ENCODE results near the gene TRAPPC12.

Gene TRAPPC12

DNA sequence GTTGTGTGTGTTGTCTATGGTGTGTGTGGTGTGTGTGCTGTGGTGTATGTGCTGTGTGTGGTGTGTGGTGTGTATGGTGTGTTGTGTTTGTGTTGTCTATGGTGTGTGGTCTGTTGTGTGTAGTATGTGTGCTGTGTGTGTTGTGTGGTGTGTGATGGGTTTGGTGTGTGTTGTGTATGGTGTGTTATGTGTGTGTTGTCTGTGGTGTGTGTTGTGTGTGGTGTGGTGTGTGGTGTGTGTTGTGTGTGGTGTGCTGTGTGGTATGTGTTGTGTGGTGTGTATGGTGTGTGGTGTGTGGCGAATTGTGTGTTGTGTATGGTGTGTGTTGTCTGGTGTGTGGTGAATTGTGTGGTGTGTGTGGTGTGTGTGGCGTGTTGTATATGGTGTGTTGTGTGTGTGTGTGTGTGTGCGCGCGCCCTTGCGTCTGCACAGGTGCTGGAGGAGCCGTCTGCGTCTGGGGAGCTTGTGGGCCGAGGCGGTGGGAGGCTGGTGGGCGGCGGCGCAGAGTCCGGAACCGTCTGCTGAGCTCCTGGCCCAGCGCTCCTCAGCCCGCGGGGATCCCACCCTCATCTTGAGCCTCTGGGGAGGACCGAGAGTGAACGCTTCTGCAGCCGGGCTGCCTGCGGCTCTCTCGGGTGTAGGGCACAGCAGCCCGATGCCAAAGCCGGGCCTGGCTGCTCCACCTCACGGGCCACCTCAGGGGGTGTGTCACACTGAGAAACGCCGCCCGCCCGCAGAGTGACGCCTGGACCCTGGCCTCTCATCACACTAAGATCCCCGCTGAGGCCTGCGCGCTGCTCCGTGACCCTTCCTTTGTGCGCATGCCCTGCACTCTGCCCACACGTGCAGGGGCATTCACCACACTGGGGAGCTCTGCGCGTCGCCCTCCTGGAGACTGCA lies 148.6 kb downstream of the TRAPPC12 start:
- no peaks in the 10 kb centered on the region for H3K27me3 ChIP-seq (replicated peaks; ENCODE audit: control insufficient read depth, insufficient read depth, low read length)
- DNase-seq (ENCODE audit: low read depth): no peak
- no peaks in the 10 kb centered on the region for H3K36me3 ChIP-seq (ENCODE audit: control insufficient read depth, insufficient read depth, low read length, severe bottlenecking)
- H3K4me3 ChIP-seq (ENCODE audit: low read length): no peak overlapping the region
- H3K9ac ChIP-seq (ENCODE audit: low read length): no peak overlapping the region
- H3K4me1 ChIP-seq (ENCODE audit: control insufficient read depth, insufficient read depth, low read length): peaks cover 22% of the 10 kb centered on the region
- no peaks in the 10 kb centered on the region for H3K9me3 ChIP-seq (ENCODE audit: control insufficient read depth, low read length)
